ENCODE results near the gene GGCX.
"Not testable (repeated sequence)": the region's sequence is repeated elsewhere in the genome, so short reads cannot be mapped to it uniquely, and the experiment has no call there.

GGCX gene

GRCh38 chr2:85561280-85562212 lies at the start of gene GGCX:
GGCX (minus strand) TSS chr2:85561493; CDS start chr2:85561428, 65 bp downstream.
- peak; percentile 80 to 92 (median 90) for DNase-seq

GRCh38 chr2:85607268-85608215 lies 46.2 kb upstream of the GGCX start:
- no peak for DNase-seq

DNA sequence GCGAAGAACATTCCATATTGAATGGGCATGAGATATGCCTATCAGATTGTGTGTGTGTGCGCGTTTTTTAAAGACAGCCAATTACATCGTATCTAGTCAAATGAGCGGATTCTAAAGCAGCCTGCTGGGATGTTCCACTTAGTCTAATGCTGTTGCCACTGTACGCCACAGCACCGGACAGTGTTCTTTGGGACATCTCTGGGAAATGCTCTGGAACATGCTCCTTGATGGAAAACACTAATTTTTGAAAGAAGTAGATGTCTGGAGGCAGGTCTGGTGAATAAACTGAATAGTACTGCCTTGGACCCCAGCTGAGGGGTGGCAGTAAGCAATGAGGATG lies 44.8 kb upstream of the GGCX start:
- no peak for DNase-seq

DNA sequence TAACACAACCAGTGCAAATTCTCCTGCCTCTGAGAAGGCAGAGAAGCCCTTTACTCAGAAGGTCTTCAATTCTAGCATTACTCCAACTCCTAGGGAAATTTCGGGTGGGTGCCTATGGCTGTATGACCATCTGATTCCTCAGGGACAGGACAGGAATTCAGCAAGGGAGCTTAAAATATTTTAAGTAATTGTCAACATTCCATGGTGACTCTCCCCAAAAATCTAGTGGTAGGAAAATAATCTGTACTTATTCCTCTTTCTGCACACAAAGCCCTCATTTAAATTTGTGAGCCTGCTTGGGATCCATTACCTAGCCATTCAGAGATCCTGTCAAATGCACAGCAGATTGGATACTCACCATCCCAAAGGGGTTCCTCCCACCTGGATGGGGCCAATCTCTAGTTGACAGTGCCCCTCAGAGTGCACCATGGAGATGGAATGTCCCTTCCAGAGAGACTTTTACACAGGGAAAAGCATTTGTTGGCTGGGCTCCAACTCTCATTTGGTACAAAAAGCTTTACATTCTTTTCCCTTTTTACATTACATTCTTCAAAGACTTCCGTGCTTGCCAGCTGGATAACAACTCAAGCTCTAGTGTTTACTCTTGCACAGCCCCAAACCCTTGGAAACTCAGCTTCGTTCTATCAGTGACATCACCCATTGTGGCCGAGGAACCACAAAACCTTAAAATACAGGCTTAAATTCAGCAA lies 44.3 kb upstream of the GGCX start:
- DNase-seq, result no peak

DNA sequence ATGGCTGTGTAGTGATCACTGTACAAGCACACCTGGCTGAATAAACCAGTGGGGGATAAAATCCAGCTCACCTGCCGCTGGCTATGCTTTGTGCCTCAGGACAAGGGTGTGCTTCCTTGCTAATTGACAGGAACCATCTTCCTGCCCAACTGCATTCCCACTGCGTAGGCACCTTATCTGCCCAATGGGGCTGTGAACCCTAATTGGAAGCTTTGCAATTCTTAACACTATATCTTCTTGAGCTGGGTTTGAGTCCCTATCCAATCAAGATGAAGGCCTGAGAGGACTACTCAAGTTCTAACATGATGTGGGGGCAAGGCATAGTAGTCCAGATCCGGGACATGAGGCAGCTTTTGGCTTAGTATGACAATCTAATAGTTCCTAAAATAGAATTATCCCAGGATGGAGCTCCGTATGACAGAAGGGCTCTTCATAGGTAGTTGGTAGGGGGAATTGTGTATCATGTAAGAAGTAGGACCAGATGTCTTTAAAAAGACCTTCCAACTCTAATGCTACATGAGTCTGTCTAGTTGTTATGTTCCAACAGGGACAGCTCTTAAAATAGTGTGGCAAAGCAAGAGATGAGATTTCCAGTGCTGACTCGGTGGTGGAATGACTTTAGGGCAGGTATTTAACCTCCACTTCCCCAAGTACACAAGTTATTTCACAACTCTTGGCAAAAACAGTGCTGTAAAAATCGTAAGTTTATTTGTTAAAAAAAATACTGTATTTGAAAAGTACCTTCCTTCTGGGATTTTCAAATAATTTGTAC lies 43.5 kb upstream of the GGCX start:
- DNase-seq, result no peak

DNA sequence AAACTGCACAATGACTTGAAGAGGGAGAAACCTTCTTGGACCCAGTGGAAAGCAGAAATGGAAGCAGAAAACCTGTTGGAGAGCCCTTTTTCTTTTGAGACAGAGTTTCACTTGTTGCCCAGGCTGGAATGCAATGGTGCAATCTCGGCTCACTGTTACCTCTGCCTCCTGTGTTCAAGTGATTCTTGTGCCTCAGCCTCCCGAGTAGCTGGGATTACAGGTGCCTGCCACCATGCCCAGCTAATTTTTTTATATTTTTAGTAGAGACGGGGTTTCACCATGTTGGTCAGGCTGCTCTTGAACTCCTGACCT lies 42.8 kb upstream of the GGCX start:
- DNase-seq, result not testable (repeated sequence)

GRCh38 chr2:85602476-85603234 lies 41.4 kb upstream of the GGCX start, which contains the start of gene TMEM150A:
TMEM150A (minus strand) TSS chr2:85602698; CDS start chr2:85601948, 750 bp downstream.
- DNase-seq, result peak; percentile 75 to 86 (median 79)

DNA sequence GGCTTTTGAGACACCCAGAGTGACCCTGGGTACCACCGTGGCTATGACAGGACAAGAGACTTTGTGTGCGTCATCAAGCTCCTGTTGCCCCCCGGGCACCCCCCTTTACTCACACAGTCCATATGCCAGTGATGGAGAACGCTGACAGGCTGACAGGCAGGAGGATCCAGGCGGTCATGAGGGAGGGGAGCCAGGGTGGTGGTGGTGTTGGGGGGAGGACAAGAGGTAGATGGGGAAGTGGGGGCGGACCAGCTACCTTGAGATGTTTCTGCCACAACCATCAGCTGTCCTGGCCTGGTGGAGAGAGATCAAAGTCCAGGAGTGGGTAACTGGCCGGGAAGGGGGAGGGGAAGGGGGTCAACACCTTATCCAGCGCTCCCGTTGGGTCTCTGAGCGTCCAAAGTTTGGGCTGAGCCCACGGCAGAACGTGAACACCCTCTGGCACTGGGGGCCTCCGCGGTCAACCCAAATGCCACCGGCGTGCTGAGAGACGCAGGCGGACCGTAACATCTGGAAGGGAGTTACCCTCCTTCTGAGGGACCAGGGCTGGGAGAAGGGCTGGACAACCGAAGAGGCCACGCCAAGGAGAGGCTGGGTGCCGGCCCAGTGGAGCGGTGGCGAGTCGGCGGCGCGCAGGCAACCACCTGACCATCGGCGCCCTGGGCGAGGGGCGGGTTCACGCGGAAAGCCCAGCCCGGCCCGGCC lies 40.6 kb upstream of the GGCX start:
- no peak for DNase-seq

DNA sequence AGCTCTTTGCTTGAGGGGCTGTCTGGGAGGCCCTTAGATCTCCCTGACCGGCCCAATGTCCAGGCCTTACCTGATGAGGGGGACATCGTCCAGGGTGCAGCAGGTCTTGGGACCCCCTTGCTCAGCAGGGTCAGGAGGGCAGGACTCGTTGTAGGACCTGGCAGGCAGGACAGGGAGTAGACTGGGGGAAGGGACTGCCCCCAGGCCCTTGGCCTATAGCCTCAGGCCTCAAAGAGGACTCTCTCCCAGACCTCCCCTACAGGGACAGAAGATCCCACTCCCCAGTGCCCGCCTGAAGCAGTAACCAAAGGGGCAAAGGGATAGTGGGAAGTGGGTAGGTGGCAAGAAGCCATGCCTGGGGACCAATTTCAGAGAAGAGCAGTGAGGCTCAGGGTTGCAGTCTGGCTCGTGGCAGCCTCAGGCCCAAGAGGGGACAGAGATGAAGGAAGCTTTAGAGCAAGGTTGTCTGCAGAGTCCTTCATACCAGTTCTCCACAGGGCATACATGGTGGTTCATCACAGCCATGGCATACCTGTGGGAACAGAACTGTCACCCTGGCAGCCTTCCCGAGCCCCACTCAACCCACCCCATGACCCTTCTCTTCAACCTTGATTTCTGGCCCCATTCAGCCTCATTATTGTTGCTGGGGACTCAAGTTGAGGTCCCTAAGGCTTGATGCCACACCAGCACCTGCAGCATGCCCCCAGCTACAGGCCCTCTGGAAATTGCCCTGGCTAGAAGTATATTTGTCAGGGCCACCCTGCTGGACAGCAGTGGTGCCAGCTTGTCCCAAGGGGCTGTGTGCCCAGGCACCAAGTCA lies 39.9 kb upstream of the GGCX start:
- DNase-seq, result no peak

- DNase-seq, result no peak
These were observed 38.9 kb upstream of the GGCX start for GRCh38 chr2:85600235-85600575.

DNA sequence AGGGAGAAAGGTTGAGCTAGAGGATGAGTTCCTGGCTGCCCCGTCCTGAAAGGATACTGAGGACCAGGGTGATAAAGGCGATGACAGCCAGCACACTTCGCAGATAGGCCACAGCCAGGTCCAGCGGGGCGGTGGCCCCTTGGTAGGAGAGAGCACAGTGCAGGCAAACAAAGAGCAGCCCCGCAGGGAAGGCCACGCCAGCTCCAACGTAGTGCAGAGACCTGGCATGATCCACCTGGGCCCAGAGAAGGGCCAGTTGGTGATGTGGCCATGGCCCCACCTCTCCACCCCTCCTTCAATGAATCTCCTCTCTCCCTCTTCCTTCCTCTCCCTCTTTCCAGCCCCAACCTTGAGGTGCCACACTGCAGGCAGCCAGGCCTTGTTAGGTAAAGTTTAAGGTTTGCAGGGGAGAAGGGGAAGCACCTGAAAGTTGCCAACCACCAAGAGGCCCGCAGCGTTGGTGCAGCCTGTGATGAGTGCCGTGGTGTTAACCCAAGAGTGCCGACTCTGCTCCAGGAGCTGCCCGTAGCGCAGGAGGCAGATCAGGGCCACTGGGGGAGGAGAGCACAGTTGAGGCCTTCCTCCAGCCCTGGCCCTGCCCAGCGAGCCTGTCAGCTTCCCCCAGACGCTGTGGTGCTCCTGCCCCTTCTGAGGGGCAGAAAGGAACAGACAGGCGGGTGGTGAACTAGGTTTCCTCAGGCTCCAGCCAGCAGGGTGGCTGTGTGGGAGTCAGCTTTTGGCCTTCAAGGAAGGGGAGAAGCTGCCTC lies 38.4 kb upstream of the GGCX start:
- DNase-seq, result no peak

DNA sequence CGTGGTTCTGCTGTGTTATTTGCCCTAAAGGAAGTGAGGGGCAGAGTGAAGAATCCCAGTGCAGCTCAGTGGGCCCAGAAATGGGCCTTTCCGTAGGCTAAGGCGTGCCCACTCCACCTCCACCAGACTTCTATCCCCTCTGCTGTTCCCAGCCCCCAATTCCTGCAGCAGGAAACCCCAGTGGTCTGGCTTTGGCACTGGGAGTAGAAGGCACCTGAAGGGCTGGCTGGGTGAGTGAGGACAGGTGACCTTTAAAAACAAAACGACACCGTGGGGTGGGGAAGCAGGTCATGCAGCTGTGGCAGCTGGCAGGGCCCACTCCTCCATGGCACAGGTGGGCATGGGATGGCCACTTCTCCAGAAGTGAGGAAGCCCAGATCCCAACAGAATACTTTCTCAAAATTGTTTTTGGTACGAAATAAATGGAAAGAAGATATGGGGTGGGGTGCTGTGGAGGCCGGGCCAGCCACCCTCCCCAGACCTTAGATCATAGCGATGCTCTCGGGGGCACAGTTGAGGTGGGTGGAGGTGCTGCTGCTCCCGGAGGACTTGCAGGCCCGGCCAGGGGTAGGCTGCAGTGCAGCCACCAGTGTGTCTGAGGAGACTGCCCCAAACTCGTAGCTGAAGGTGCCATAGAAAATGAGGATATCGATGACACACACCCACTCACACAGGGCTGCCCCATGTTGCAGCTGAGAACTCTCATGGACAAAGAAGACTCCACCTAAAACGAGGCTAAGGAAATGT lies 37.5 kb upstream of the GGCX start:
- DNase-seq, result no peak

DNA sequence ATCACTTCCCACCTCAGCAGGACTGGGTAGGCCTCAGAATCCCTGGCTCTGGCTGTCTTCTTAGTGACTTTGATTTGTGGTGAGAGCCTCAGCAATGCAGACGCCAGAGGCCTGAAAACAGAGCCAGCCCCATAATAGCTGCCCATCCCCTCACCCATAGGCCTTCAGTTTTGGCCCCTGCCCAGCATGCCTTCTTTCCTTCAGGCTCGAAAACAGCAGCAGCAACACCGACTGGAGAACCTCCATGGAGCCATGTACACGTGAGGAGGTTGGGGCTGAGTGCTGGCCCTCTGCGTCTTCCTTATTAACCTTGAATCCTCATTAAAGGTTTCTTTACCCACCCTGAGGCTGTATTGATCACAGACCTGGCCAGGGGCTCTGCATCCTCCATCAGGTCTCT lies 35.9 kb upstream of the GGCX start:
- no peak for DNase-seq

- no peak for DNase-seq
These were observed 35.3 kb upstream of the GGCX start for GRCh38 chr2:85596486-85597143.

DNA sequence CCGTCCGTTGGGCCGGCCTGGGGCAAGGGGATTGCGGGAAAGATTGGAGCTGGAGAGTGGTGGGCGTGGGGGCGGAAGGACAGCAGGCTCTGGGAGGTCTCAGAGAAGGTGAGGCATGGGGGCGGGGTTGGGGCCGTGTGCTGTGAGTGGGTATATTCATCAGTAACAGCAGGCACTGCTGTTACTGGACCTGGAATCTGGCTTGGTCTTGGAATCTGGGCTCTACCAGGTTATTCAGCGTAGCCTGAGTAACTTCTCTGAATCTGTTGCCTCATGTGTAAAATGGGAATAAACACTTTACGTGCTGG lies 34.7 kb upstream of the GGCX start:
- peak in 1 of 4 experiments; percentile 41 for DNase-seq

GRCh38 chr2:85595301-85596025 lies 34.2 kb upstream of the GGCX start, which contains the start of gene RNF181:
RNF181 (plus strand) TSS chr2:85595745; CDS start chr2:85595764, 19 bp downstream.
- peak; percentile 74 to 79 (median 76) for DNase-seq

DNA sequence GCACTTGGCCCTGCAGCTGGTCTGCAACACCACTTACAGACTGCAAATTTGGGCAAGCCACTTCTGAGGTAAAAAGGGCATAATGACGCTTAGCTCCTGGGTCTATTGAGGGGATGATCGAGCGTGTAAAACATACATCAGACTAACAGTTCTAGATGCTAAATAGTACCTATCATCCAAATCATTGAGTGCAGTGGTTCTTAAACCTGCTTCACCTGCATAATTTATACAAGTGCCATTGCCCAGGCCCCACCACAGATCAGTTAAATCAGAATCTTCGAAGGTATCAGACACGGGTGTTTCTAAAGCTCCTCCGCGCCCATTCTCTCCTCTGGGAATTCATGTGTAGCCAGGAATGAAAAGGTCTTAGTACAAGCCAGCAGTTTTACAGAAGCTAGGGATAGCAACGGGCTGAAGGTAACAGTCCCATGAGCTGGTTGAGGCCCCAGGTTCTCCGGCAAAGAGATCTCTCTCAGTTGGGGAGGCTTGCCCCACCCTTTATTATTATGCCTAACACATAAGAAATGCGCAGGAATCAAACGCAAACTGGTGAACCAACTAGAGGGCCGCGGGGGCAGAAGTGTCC lies 33.5 kb upstream of the GGCX start:
- DNase-seq, result no peak

Measured in activated CD4-positive, CD25-positive, alpha-beta regulatory T cell (primary cell).